Astrocyte (in vitro differentiated cells and primary cell): ENCODE data around the gene TBC1D2.

Experiments
- CTCF ChIP-seq: IDR thresholded peaks from 2 replicates; pipeline ENCODE4 v1.5.1; 2011; ENCODE audit warnings: low read depth, mild to moderate bottlenecking, inconsistent platforms, low read length, moderate library complexity; ENCODE audit not compliant: insufficient read depth
- EZH2 ChIP-seq: IDR thresholded peaks from 2 replicates; pipeline ENCODE4 v1.6.1; 2012; ENCODE audit warnings: mild to moderate bottlenecking, low read length, inconsistent platforms; ENCODE audit not compliant: insufficient read depth

GRCh38 chr9:98284754-98285153, 29.3 kb upstream of the TBC1D2 start:
- TF ChIP-seq CTCF (no peak), EZH2 (no peak)
